T follicular helper cell (primary cell): ENCODE measurements around the gene OR7C2.
"Not testable (repeated sequence)": the region's sequence is repeated elsewhere in the genome, so short reads cannot be mapped to it uniquely, and the experiment has no call there.

Experiments used
- DNase-seq: peaks from one replicate; pipeline ENCODE4 v3.0.0-alpha.2; 2020; ENCODE audit warnings: low read depth
- total RNA-seq, 2 experiments: gene quantifications; one replicate each; lab custom pipeline; 2026; lab: John Stamatoyannopoulos, UW

OR7C2 gene
- 0 reads per million in 2 experiments for total RNA-seq

DNA sequence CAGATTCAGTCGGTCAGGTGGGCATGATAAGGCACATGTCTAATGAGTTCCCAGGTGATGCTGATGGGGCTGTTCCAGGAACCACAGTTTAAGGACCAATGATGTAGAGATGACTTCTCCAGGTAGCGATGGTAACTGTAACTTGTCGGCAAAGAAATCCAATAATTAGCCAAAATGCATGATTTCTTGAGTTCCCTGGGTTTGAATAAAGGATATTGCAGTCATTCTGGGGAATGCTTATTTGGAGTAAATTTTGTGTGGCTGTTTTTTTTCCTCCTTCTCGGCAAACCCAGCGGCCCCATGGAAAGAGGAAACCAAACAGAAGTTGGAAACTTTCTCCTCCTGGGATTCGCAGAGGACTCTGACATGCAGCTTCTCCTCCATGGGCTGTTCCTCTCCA, at the start of gene OR7C2:
Gene OR7C2 (plus strand): TSS at position 301 of the 400 bp plus-strand sequence. CDS start 0 bp downstream, at position 301.
- DNase-seq: no peak

- DNase-seq: no peak
Observed at GRCh38 chr19:14901675-14902260, 39.5 kb upstream of the OR7C2 start.

GRCh38 chr19:14906711-14907110, 34.6 kb upstream of the OR7C2 start:
- no peak for DNase-seq

DNA sequence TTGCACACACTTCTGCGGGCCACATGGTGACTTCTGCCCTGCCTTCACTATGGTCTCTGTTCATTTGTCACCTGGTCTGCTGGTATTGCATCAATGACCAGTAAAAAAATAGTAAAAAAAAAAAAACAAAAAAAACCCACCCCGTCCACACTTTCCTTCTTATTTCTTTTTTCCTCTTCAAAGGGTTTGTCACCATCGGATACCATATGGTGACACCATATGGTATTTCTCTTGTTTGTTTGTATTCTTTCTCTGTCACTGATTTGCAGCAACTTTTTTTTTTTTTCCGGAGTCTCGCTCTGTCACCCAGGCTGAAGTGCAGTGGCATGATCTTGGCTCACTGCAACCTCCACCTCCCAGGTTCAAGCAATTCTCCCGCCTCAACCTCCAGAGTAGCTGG, 26.2 kb upstream of the OR7C2 start:
- DNase-seq: no peak

GRCh38 chr19:14916848-14917247, 24.4 kb upstream of the OR7C2 start:
- DNase-seq: no peak

DNA sequence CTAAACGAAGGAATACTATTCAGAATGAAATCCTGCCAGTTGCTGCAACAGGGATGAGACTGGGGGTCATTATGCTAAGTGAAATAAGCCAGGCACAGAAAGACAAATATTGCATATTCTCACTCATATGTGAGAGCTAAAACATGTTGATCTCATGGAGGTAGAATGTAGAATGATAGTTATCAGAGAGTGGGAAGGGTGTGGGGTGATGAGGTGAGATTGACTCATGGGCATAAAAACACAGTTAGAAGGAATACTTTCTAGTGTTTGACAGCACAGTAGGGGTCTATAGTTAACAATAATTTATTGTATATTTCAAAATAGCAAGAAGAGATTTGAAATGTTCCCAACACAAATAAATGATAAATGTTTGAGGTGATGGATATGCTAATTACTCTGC, 7.8 kb upstream of the OR7C2 start:
- no peak for DNase-seq

DNA sequence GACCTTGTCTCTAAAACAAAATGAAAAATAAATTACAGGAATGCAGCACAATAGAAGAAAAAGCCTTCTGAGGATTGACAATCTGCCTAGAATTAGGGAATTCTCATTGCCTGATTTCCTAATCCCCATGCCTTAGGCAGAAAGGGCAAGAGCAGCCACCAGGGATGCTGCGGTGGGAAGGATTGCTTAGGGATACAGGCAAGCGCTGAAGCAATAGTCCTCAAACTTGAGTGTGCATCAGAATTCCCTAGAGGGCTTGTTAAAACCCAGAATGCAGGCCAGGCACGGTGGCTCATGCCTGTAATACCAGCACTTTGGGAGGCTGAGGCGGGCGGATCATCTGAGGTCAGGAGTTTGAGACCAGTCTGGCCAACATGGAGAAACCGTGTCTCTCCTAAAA, 1.0 kb upstream of the OR7C2 start:
- DNase-seq: no peak

GRCh38 chr19:14943601-14944000, 2.3 kb downstream of the OR7C2 start:
- DNase-seq: no peak

DNA sequence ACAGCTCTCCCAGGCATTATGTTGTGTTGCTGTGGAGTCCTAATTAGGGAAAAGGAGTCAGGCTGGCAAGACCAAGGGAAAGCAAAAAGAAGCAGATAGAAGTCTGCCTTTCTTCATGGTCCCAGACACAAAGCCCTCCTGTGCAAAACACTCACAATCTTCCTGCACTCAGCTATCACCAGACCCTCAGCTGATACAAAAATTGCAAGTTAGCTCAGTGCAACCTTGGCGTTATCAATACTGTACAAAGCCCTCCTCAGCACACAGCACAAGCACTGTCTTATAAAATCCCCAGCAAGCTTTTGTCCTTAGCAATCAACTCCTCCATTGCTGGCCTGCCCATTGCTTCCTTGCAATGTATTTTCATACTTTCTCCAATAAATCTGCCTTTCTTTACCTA, 3.2 kb downstream of the OR7C2 start:
- no peak for DNase-seq

GRCh38 chr19:14949413-14949812, 8.1 kb downstream of the OR7C2 start:
- DNase-seq: not testable (repeated sequence)

DNA sequence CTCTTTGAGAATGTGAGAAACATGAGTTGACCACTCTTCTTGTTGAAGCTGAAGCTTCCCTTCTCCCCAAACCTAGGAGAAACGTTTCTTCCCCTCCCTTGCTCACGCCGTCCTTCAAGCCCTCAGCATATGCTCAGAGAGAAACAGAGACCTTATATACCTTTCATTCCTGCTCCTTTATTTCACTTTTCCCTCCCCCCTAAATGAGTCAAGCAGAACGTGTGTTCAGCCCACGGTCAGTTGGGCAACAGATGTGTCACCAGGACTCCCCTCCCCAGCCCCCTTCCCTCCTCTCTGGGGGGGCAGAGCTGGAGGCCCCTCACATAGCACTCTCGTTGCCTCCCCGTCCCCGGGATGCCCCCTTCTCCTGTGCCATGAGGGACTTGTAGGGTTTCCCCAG, 8.6 kb downstream of the OR7C2 start:
- DNase-seq: no peak

DNA sequence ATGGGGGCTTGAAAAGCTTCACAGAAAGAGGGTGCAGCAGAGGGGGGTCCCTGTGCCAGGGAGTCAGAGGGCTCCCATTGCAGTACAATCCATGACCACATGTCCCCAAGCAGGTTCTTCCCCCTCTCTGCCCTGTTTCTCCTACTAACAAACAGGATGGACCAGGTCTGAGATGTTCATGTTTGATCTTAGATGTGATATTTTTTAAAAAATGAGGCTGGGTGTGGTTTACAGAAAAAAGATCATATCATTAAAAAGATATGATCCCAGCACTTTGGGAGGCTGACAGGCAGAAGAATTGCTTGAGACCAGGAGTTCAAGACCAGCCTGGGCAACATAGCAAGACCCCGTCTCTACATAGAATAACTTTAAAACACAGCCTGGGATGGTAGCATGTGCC, 9.1 kb downstream of the OR7C2 start:
- DNase-seq: no peak

- DNase-seq: no peak
Observed at GRCh38 chr19:14952767-14953166, 11.5 kb downstream of the OR7C2 start.

DNA sequence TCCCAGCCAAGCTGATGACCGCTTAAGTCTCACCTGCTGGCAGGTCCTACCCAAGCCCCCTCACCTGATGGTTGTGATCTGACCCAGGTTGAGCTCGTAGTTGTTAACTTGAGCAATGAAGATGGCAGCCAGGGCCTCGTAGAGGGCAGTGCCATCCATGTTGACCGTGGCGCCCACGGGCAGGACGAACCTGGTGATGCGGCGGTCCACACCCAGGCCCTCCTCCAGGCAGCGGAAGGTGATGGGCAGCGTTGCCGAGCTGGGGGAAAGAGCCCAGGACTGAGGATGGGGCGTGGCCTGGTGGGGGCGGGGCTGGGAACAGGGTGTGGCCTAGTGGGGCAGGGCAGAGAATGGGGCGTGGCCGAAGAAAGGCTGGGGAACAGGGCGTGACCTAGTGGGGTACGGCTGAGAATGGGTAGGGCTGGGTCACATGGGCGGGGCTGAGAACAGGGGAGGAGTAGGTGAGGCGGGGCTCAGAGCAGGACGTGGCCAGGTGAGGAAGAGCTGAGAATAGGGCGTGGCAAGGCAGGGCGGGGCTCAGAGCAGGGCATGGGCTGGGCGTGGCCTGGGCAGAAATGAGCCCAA, 12.9 kb downstream of the OR7C2 start:
- no peak for DNase-seq

DNA sequence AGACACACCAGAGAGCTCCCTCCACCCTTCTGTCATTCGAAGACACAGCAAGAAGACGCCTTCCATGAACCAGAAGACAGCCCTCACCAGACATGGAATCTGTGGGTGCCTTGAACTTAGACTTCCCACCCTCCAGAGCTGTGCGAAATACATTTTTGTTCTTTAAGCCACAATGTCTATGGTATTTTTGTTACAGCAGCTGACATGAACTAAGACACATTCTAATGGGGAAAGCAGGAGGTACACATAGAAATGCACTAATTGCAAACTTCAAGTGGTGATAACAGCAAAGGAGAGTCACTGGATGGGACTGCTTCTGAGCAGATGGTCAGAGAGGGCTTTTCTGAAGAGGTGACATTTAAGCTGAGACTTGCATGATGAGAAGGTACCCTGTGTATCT, 16.2 kb downstream of the OR7C2 start:
- DNase-seq: no peak

- DNase-seq: no peak
Observed at GRCh38 chr19:14959263-14959662, 18.0 kb downstream of the OR7C2 start.

GRCh38 chr19:14961956-14962685, 20.8 kb downstream of the OR7C2 start:
- DNase-seq: no peak

GRCh38 chr19:14968247-14968646, 27.0 kb downstream of the OR7C2 start:
- DNase-seq: no peak

GRCh38 chr19:14971474-14971873, 30.2 kb downstream of the OR7C2 start:
- DNase-seq: no peak

DNA sequence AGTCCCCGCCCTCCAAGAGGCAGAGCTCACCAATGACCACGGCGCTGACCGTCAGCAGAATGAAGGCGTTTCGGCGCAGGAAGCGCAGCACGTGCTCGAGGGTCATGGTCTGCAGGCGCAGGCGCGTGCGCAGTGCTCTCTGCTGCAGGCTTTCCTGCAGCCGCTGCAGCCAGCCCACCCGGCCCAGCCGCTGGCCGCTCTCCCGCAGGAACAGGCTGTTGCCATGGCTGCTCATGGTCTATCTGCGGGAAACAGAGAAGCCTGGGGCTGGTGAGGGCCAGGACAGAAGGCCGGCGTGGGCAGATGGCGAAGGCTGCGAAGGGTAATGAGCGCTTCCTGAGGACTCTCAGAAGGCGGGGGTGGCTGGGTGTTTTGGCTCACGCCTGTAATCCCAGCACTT, 31.4 kb downstream of the OR7C2 start:
- no peak for DNase-seq

GRCh38 chr19:14974488-14974887, 33.2 kb downstream of the OR7C2 start:
- DNase-seq: no peak

DNA sequence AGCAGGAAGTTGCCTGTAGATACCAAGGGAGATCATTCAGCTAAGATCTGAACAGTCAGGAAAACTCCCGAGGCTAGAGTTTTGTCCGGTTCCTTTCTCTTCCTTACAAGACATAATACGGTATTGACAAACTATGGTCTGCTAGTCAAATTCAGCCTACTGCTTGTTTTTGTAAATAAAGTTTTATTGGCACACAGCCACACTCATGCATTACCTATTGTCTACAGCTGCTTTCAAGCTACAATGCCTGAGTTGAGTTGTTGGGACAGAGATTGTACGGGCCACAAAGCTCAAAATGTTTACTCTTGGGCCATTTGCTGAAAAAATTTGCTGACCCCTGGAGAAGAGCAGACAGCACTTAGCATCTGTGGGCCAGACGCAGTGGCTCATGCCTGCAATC, 35.8 kb downstream of the OR7C2 start:
- no peak for DNase-seq

GRCh38 chr19:14978161-14978776, 37.0 kb downstream of the OR7C2 start:
- DNase-seq: no peak
